Activated T-cell treated with anti-CD3 and anti-CD28 coated beads for 48 hours (primary cell): Measurements from ENCODE around the gene RIN3.
"Not testable (repeated sequence)": the region's sequence is repeated elsewhere in the genome, so short reads cannot be mapped to it uniquely, and the experiment has no call there.

Source experiments
- DNase-seq: peaks from one replicate; pipeline ENCODE4 v3.0.0-alpha.2; 2020; ENCODE audit warnings: low read depth

The RIN3 gene

DNA sequence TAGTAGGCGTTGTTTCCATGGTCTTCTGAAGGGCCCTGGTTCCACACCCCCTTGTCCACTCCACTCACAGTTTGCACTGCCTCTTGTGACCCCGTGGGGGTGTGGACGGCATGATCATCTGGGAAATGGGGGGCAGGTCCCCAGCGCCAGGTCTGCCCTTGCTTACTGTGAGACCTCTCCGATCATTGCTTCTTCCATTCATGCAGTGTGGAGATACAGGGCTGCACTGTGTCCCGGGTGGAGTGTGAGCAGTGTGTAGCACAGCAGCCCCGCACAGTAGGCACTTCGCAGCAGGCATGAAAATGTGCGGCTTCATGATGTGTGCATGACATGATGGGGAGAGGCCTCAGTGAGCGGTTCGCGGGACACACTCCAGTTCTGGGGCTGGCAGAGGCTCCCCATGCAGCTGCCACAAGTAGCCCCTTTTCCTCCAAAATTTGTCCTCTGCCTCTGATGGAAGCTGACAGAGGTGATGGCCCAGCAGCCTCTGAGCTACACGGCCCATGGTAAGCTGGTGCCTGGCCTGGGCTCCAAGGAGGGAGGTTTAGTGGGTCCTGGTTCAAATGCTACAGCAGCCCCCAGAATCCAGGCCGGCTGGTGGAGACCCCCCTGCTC lies 15.0 kb downstream of the RIN3 start:
- no peak for DNase-seq

DNA sequence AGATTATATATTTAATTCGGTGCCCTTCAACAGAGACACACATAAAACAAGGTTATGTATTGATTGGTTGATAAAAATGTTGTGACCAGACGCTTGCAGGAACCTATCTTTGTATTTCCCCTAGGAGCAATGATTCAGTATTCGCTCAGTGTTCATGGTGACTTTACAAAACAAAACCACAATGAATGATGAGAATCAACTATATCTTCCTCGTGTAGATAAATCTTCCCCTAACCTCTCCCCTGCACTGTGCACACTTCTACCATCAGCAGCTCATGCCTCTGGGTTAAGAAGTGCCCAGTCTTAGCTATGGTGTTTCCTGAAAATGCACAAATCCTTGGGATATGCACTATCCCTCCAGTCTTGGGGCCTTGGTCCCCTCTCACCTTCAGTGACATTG lies 16.3 kb downstream of the RIN3 start:
- no peak for DNase-seq

DNA sequence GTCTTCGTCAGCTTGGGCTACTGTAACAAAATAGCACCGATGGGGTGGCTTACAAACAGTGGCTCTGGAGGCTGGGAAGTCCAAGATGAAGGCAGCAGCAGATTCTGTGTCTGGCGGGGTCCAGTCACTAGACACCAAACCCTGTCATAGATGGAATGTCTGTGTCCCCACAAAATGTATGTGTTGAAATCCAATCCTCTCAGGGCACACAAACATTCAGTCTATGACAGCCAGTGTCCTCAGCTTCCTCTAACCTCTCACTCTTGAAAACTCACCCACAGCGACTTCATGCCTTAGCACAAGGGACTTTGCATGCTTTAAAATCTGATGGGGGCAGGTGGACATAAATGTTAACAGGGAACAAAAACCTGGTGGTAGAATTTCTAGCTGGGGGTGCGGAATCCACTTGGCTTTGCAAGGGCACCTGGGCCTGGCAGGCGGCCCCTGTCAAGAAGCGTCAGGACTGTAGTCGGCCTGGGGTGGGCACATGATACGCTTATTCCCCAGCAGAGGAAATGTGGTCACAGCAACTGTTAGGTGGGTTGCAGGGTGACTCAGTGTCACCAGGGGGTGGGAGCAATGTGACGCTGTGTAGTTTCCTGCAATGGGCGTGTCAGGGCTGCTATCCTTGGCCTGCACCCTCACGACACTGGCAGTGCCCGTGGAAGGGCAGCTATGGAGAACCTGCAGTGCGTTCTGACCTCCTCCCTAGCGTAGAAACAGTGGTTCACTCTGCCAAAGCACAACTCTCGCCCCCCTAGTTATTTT lies 17.7 kb downstream of the RIN3 start:
- DNase-seq: peak; percentile 55

DNA sequence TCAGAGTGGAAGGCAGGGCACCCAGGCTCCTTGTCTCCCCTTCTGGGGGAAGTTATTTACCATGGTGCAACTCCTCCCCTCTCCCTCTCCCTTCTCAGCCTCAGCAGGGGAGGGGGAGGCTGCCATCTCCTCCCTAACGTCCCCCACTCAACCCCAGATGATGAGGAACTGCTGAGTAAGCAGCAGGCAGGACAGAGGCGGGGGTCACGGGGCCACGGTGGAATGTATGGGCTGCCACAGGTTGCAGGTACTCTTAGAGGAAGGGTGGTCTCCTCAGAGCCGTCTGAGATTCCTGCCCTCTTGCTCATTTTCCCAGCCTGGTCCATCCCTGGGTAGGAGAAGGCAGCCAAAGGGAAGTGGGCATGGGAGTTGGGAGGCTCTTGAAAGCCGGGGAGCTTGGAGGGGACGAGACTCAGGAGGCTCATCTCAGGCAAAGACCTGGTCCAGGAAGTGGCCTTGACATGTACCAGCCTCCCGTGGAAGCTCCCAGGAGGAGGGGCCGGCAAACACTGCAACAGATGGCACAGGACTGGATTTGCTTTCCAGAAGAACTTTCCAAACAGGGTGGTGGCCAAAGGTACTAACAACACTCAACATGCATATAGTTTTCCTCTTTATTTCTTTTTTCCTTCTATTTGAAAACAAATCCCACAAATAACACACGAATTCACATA lies 19.0 kb downstream of the RIN3 start:
- DNase-seq: no peak

GRCh38 chr14:92534932-92535643 lies 21.5 kb downstream of the RIN3 start:
- no peak for DNase-seq

DNA sequence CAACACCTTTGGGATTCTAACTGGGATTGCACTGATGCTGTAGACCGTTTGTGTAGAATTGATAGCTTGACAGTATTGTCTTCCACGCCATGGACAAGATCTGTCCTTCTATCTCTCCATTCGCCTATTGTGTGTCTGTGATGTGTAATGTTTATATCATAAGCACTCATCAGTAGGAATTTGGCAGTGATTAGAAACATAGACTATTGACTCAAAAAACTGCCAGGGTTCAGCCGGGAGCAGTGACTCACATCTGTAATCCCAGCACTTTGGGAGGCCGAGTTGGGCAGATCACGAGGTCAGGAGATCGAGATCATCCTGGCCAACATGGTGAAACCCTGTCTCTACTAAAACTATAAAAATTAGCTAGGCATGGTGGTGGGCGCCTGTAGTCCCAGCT lies 22.6 kb downstream of the RIN3 start:
- not testable (repeated sequence) for DNase-seq

DNA sequence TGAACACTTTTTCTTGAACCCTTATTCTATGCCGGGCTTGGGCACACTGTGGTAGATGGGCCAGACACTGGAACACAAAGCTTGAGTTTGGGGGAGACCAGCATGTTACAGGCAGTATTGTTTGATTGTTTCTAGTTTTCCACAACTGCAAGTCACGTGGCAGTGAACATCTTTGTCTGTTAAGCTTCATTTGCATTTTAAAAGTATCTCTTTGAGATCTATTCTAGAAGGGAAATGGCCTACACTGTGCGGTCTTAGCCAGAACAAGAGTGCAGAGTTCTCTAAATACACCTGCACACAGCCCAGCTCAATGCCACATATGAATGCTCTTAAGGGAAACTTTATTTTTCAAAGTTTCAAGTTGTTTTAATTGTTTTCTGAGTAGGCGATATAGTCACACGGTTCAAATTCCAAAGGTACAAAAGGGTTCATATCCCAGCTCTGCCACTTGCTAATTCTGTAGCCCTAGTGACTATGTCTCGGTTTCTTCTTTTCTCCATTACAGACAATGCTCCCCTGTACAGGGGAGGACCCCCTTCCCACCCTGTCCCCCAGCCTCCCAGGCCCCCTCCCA lies 24.9 kb downstream of the RIN3 start:
- DNase-seq: no peak

DNA sequence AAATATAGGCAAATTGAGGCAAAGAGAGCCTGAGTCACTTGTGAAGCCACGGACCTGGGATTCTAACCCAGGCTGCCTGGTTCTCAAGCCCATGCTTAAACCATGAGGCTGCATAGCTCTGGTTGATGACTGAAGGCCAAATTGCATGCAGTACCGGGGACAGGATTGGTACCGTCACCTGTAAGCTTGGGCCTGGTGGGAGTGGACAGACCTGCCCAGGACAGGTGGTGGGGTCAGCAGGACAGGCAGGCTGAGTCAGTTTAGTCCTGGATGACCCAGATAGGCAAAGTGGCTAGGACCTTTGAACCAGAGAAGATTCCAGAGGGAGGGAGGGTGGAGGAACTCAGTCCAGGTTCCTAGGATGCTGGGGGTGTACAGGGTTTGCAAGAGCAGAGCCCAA lies 25.8 kb downstream of the RIN3 start:
- DNase-seq: no peak

DNA sequence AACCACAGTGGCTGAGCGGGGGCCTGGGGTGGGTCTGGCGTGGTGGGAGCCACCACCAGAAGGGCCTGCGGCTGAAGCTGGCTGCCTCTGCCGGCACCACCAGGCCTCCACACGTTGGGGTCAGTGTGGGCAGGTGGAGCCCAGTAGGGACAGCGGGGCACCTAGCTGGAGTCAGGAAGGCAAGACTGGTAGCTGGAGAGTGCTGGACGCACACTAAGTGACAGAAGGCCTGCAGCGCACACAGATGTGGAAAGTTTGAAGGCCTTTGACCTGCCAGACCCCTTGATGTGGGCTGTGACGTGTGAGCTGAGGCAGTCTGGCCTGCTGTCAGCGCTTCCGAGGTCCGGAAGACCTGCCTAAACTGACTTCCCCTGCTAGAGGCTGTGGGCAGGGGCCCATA lies 26.3 kb downstream of the RIN3 start:
- no peak for DNase-seq

DNA sequence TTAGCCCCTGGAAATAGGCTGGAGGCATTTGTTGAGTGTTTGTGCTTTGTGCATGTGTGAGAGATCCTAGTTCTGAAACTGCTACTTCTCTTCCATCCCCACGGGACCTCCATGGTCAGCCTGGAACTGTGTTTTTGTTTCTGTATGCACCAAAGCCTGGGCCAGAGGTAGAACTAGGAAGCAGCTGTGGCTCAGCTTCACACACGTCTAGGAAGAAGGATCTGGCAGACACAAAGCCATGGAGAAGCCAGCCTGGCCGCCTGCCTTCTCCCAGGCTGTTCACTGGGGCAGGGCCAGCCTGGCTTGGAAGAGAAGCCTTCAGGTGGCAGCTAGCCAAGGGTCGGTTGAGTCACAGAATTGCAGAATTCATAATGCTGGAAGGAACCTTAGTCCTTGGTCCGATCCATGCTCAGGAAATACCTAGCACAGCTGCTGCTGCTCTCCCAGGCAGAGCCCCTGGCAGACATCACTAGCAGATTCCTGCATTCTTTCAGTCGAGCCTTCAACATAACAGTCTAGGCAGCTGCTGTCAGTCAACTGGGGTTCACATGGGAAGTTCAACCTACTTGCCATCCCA lies 27.0 kb downstream of the RIN3 start:
- no peak for DNase-seq

- DNase-seq: no peak
Measured at GRCh38 chr14:92542766-92543554, 29.4 kb downstream of the RIN3 start.

DNA sequence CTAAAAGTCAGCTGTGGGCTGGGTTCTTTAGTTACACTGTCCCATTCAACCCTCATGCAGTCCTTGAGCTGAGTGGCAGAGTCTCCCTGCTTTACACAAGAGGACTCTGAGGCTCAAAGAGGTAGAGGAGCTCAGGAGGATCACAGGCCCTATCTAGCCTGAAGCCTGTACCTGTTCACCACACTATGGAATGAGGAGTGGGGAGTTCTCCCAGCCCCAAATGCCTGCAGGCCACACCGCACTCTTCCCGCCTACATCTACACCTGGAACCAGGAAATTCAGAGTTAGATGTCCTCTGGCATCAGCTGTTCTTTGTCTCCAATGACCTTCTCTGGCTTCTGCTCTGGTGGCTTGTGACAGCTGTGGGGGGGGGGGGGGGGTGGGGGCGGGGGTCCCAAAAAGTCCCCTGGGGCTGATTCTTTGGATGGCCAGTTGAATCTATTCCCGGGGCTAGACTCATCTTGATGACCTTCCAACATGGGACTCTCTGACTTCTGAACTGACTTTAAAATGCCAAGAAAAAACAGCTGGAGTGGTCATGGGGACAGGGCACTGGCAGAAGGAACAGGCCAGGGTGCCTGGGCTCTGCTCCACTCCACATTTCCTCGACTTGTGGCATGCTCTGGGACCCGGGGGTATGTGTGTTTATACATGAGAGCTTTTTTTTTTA lies 30.6 kb downstream of the RIN3 start:
- no peak for DNase-seq

DNA sequence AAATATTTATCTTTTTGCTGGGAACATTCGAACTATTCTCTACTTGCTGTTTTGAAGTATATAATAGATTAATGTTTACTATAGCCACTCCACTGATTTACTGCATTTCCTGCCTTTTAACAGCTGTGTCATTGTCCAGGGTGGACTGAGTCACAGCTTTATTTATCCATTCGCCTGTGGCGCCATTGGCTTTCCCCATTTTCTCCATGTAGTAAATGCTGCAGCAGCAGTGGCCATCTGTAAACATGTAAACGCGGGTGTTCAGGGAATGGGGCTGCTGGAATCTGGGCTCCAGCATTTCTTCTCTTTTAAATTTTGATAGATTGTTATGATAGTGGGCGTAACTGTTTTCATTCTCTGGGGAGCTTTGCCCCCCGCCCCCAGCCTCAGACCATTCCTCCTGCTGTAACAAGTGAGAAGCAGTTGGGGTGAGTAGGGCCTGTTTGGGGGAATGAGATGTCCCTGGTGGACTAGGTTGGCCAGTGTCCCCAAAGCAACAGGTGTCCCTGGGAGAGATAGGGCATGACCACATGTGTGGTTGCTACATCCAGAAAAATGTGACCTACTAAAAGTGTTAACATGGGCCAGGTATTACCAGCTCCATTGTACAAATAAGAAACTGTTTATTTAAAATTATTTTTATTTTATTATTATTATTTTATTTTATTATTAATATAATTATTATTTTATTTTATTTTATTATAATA lies 32.9 kb downstream of the RIN3 start:
- no peak for DNase-seq

GRCh38 chr14:92549105-92549858 lies 35.7 kb downstream of the RIN3 start:
- no peak for DNase-seq

DNA sequence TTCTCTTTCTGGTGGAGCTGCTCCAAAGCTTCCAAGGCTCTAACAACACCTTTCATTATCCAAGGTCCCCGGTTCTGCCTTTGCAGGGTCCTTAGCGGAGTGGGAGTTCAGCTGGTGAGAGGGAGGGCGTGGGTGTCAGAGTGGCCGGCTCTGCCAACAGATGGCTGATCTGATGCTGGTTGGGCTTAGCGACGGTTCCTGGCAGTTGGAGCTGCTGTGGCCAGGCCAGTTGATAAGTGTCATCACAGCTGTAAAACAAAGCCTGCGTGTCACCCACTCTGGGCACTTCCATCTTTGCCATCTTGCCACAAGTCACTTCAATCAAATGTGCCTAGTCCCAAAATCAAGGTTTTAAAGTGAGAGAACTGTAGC lies 36.3 kb downstream of the RIN3 start:
- no peak for DNase-seq

DNA sequence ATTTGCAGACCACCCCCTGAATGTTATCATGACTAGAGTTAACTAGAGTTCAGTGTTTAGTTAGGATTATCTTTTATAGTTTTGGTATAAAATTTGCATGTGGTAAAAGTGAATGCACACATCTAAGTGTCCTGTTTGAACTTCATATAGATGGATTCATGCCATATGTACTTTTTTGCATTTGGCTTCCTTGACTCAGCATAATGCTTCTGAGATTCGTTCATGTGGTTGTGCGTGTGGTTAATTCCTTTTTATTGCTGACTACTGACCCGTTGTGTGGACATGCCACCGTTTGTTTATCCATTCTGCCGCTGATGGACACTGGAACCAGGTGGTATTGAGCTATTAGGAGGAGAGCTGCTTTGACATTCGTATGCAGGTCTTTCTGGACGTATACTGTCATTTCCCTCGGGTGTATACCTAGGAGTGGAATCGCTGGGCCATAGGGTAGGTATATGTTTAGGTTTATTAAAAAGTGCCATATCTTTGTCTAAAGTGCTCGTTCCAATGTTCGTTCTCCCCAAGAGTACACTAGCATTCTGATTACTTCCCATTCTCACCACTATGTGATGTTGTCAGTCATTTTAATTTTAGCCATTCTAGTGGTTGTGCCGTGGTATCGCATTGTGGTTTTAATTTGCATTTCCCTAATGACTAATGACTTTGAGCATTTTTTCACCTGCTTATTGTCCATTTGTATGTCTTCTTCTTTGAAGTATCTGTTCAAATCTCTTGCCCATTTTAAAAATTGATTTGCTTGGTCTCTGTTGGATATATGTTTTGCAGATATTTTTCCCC lies 37.7 kb downstream of the RIN3 start:
- DNase-seq: no peak

DNA sequence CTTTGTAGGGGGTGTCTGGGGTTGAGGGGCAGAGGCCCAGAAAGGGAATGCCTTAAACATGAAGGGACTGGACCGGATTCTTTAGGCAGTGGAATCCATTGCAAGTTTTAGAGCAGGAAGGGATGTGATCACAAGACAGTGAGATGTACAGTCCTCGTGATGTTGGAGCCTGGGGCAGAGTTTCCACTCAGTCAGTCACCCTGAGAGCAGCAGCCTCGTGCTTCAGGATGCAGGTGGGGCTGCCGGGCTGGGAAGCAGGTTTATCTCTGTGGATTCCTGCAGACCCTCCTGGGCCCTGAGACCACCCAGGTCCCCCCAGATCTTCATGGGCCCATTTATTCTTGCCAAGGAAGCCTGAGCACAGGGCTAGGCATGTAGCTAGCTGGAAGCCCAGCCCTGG lies 38.5 kb downstream of the RIN3 start:
- DNase-seq: no peak

DNA sequence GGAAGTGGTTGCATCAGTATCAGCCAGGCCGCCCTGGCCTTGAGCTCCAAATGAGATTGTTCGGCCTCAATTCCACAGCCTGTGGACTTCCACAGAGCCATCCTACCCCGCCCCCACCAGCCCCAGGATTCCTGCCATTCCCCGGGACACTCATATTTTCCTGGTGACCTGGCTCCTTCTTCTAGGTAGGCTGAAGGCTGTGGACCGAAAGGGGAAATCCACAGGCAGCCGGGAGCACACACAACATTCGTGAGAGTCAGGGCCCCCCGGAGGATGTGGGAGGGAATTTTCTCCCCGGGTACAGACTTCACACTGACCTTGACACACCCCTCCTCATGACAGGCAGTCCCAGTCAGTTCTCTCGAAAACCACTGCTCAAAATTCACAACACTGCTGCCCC lies 39.9 kb downstream of the RIN3 start:
- no peak for DNase-seq
